Stomach smooth muscle (tissue), 2 donors: ENCODE data around the gene PDSS2.

Source experiments
- H3K27ac ChIP-seq: one replicate; pipeline ENCODE4 v1.7.0; 2013; ENCODE audit warnings: mild to moderate bottlenecking, low read length, inconsistent platforms
- H3K27me3 ChIP-seq, 2 donors: one replicate each; pipeline ENCODE4 v1.7.0; 2013; ENCODE audit warnings: low read length in 2 of 2; ENCODE audit not compliant: insufficient read depth in 2 of 2, control insufficient read depth in 1 of 2
- H3K36me3 ChIP-seq, 2 donors: one replicate each; pipeline ENCODE4 v1.7.0; 2013; ENCODE audit warnings: low read length in 2 of 2; ENCODE audit not compliant: control insufficient read depth in 2 of 2, insufficient read depth in 2 of 2
- H3K4me1 ChIP-seq: one replicate; pipeline ENCODE4 v1.7.0; 2013; ENCODE audit warnings: low read length; ENCODE audit not compliant: control insufficient read depth, insufficient read depth
- H3K4me3 ChIP-seq, 2 donors: one replicate each; pipeline ENCODE4 v1.7.0; 2013; ENCODE audit warnings: low read length in 2 of 2
- H3K9ac ChIP-seq, 2 donors: one replicate each; pipeline ENCODE4 v1.7.0; 2013; ENCODE audit warnings: low read length in 2 of 2, mild to moderate bottlenecking in 1 of 2
- H3K9me3 ChIP-seq, 2 donors: one replicate each; pipeline ENCODE4 v1.7.0; 2013; ENCODE audit warnings: low read length in 2 of 2; ENCODE audit not compliant: control insufficient read depth in 2 of 2
- donor health status: healthy.
- donor health status: Pancreatic carcinoma.

PDSS2 gene

GRCh38 chr6:107217248-107217647 lies 242.1 kb downstream of the PDSS2 start:
- Histone ChIP-seq H3K9me3 (no peaks in the 10 kb centered on the region), H3K9ac (no peak overlapping the region), H3K27ac (no peak overlapping the region), H3K4me3 (no peak overlapping the region), H3K27me3 (no peaks in the 10 kb centered on the region), H3K36me3 (no peaks in the 10 kb centered on the region), H3K4me1 (no peaks in the 10 kb centered on the region)

- Histone ChIP-seq H3K9ac (no peak overlapping the region), H3K36me3 (no peaks in the 10 kb centered on the region), H3K27me3 (no peaks in the 10 kb centered on the region), H3K4me1 (no peaks in the 10 kb centered on the region), H3K27ac (no peak overlapping the region), H3K4me3 (no peak overlapping the region), H3K9me3 (no peaks in the 10 kb centered on the region)
Measured at GRCh38 chr6:107216197-107216933, 243.0 kb downstream of the PDSS2 start.

GRCh38 chr6:107215334-107215733 lies 244.0 kb downstream of the PDSS2 start:
- Histone ChIP-seq H3K4me3 (no peak overlapping the region), H3K9ac (no peak overlapping the region), H3K27me3 (no peaks in the 10 kb centered on the region), H3K4me1 (no peaks in the 10 kb centered on the region), H3K36me3 (no peaks in the 10 kb centered on the region), H3K27ac (no peak overlapping the region), H3K9me3 (no peaks in the 10 kb centered on the region)

- Histone ChIP-seq H3K4me3 (no peak overlapping the region), H3K27me3 (no peaks in the 10 kb centered on the region), H3K9me3 (no peaks in the 10 kb centered on the region), H3K36me3 (no peaks in the 10 kb centered on the region), H3K9ac (no peak overlapping the region), H3K27ac (no peak overlapping the region), H3K4me1 (no peaks in the 10 kb centered on the region)
Measured at GRCh38 chr6:107214655-107215054, 244.7 kb downstream of the PDSS2 start.

- Histone ChIP-seq H3K27ac (no peak overlapping the region), H3K9ac (no peak overlapping the region), H3K9me3 (no peaks in the 10 kb centered on the region), H3K4me3 (no peak overlapping the region), H3K4me1 (no peaks in the 10 kb centered on the region), H3K27me3 (no peaks in the 10 kb centered on the region), H3K36me3 (no peaks in the 10 kb centered on the region)
Measured at GRCh38 chr6:107209406-107210305, 249.7 kb downstream of the PDSS2 start.

GRCh38 chr6:107207251-107207873 lies 252.0 kb downstream of the PDSS2 start:
- H3K4me1 ChIP-seq: no peaks in the 10 kb centered on the region
- no peaks in the 10 kb centered on the region for H3K36me3 ChIP-seq
- H3K9ac ChIP-seq: no peak overlapping the region
- H3K9me3 ChIP-seq: no peaks in the 10 kb centered on the region
- no peaks in the 10 kb centered on the region for H3K27me3 ChIP-seq
- no peak overlapping the region for H3K4me3 ChIP-seq
- no peak overlapping the region for H3K27ac ChIP-seq

- Histone ChIP-seq H3K9ac (no peak overlapping the region), H3K4me3 (no peak overlapping the region), H3K9me3 (no peaks in the 10 kb centered on the region), H3K27me3 (no peaks in the 10 kb centered on the region), H3K4me1 (no peaks in the 10 kb centered on the region), H3K36me3 (no peaks in the 10 kb centered on the region), H3K27ac (no peak overlapping the region)
Measured at GRCh38 chr6:107205058-107205998, 254.0 kb downstream of the PDSS2 start.

- no peak overlapping the region for H3K27ac ChIP-seq
- no peaks in the 10 kb centered on the region for H3K27me3 ChIP-seq
- H3K9me3 ChIP-seq: no peaks in the 10 kb centered on the region
- no peaks in the 10 kb centered on the region for H3K4me1 ChIP-seq
- no peaks in the 10 kb centered on the region for H3K36me3 ChIP-seq
- H3K4me3 ChIP-seq: no peak overlapping the region
- no peak overlapping the region for H3K9ac ChIP-seq
Measured at GRCh38 chr6:107202876-107203468, 256.4 kb downstream of the PDSS2 start.

- H3K27me3 ChIP-seq: no peaks in the 10 kb centered on the region
- no peak overlapping the region for H3K4me3 ChIP-seq
- no peak overlapping the region for H3K27ac ChIP-seq
- H3K9me3 ChIP-seq: no peaks in the 10 kb centered on the region
- no peaks in the 10 kb centered on the region for H3K4me1 ChIP-seq
- H3K9ac ChIP-seq: no peak overlapping the region
- no peaks in the 10 kb centered on the region for H3K36me3 ChIP-seq
Measured at GRCh38 chr6:107198631-107199416, 260.5 kb downstream of the PDSS2 start.
